NCI-H1436 (cell line): Measurements from ENCODE around the gene PLP2.

Experiments used
- DNase-seq: peaks from one replicate; lab custom pipeline; 2025; lab: John Stamatoyannopoulos, UW

The PLP2 gene

GRCh38 chrX:49209434-49210251 is 37.9 kb downstream of the PLP2 start:
- no peak for DNase-seq

GRCh38 chrX:49210406-49210805 is 38.7 kb downstream of the PLP2 start:
- DNase-seq = no peak

GRCh38 chrX:49211074-49211473 is 39.4 kb downstream of the PLP2 start:
- DNase-seq = no peak

GRCh38 chrX:49212209-49212608 is 40.5 kb downstream of the PLP2 start:
- DNase-seq = no peak

GRCh38 chrX:49212861-49213260 is 41.2 kb downstream of the PLP2 start:
- no peak for DNase-seq

GRCh38 chrX:49214416-49214815 is 42.7 kb downstream of the PLP2 start:
- DNase-seq = no peak

GRCh38 chrX:49214996-49215526 is 43.4 kb downstream of the PLP2 start:
- DNase-seq = no peak

GRCh38 chrX:49220100-49220499 is 48.4 kb downstream of the PLP2 start:
- DNase-seq = no peak

GRCh38 chrX:49221868-49222267 is 50.2 kb downstream of the PLP2 start:
- DNase-seq = no peak
